K562 (cell line): ENCODE measurements around the gene MRPL40. TPM values are rescaled to one million over a fixed set of nuclear protein-coding genes. Genes with fewer than 3 reads are reported as not detected.

ENCODE experiments used
- BRCA1 ChIP-seq, 2 experiments: fragments of 450-650 bp in 1 of 2; sonication (generic) in 1 of 2; formaldehyde crosslinking in 1 of 2; IDR thresholded peaks; 2 replicates each; pipeline versions ENCODE4 v1.5.0 to v1.6.1; 2017 to 2020; ENCODE audit warnings: mild to moderate bottlenecking in 1 of 2, missing genetic modification reagents in 1 of 2
- CCAR2 ChIP-seq: fragments of 200-400 bp; formaldehyde crosslinking; IDR thresholded peaks from 2 replicates; pipeline ENCODE4 v1.6.1; 2017; ENCODE audit warnings: mild to moderate bottlenecking, low read depth, low read length
- EP400 ChIP-seq: fragments of 450-650 bp; IDR thresholded peaks from 2 replicates; pipeline ENCODE4 v1.6.1; 2017; ENCODE audit warnings: antibody characterized with exemption, mild to moderate bottlenecking, moderate library complexity
- NONO ChIP-seq, 2 experiments: fragments of 200-400 bp in 1 of 2; fragments of 450-650 bp in 1 of 2; formaldehyde crosslinking in 1 of 2; IDR thresholded peaks; 2 replicates each; pipeline ENCODE4 v1.6.1; 2017; ENCODE audit warnings: low read depth in 2 of 2, mild to moderate bottlenecking in 2 of 2, moderate library complexity in 2 of 2, low read length in 1 of 2
- SREBF2 ChIP-seq: sonication (generic); formaldehyde crosslinking; IDR thresholded peaks from 2 replicates; pipeline ENCODE4 v1.4.0; 2020; ENCODE audit warnings: mild to moderate bottlenecking, missing genetic modification reagents
- TRIM28 ChIP-seq: fragments of 450-650 bp; IDR thresholded peaks from 2 replicates; pipeline ENCODE4 v1.6.1; 2017
- ZNF778 ChIP-seq: fragments of 450-650 bp; formaldehyde crosslinking; IDR thresholded peaks from 2 replicates; pipeline ENCODE4 v1.4.0; 2020; ENCODE audit warnings: mild to moderate bottlenecking, moderate library complexity
- polyA plus RNA-seq, 8 experiments: library from polyadenylated mRNA; depleted of rRNA in 4 of 8; stranded (reverse) in 5 of 8; unstranded in 3 of 8; fragments of >200 nt; fragmentation: Nextera tagmentation in 2 of 8; fragmentation: Illumina TruSeq in 1 of 8; extraction: Ambion mirVana in 2 of 8; extraction: Trizol in 1 of 8; gene quantifications; 2 replicates each; pipeline versions ENCODE4 v1.2.1 to v1.2.3, GENCODE V29; 2011 to 2014; ENCODE audit warnings: inconsistent platforms in 1 of 8, missing spikeins in 1 of 8
- total RNA-seq, 7 experiments: library from RNA; depleted of rRNA in 6 of 7; stranded (reverse); fragments of >200 nt in 6 of 7; fragmentation: Illumina TruSeq in 2 of 7; extraction: Trizol in 2 of 7; gene quantifications; 2 replicates each; pipeline versions ENCODE4 v1.2.1 to v1.2.3, GENCODE V29; 2011 to 2021; ENCODE audit warnings: low replicate concordance in 1 of 7
- TF ChIP-seq, protein P1 (sequence below): fragments of 450-650 bp; formaldehyde crosslinking; conservative IDR thresholded peaks from 2 replicates; pipeline ENCODE4 v1.4.0; 2022; ENCODE audit warnings: mild to moderate bottlenecking, missing genetic modification characterization
- TF ChIP-seq, protein P2 (sequence below): IDR thresholded peaks from 3 replicates; pipeline ENCODE4 v1.6.1; 2011; ENCODE audit warnings: borderline replicate concordance, mild to moderate bottlenecking, moderate library complexity; ENCODE audit not compliant: insufficient read length; ENCODE audit errors: extremely low read depth
- TF ChIP-seq, protein P3 (sequence below), 2 experiments: fragments of 250-450 bp in 1 of 2; fragments of 450-650 bp in 1 of 2; sonication (Bioruptor Pico) in 1 of 2; IDR thresholded peaks; 2 replicates each; pipeline versions ENCODE4 v1.6.1 to v1.8.0; 2016 to 2021; ENCODE audit warnings: mild to moderate bottlenecking in 2 of 2, moderate library complexity in 2 of 2, missing compliant biosample characterization in 1 of 2, missing genetic modification characterization in 1 of 2
- TF ChIP-seq, protein P4 (sequence below): fragments of 250-450 bp; sonication (Bioruptor Pico); IDR thresholded peaks from 2 replicates; pipeline ENCODE4 v1.4.0; 2020; ENCODE audit warnings: mild to moderate bottlenecking
- TF ChIP-seq, protein P5 (sequence below): sonication (generic); formaldehyde crosslinking; IDR thresholded peaks from 2 replicates; pipeline ENCODE4 v1.9.0; 2022; ENCODE audit warnings: mild to moderate bottlenecking, missing genetic modification reagents

Gene MRPL40
- total and polyA plus RNA-seq, 9 of the 15 experiments (the other 6 are each of a cell fraction or from before 2014, with no cell fraction given): 132 to 652 (median 208) TPM

DNA sequence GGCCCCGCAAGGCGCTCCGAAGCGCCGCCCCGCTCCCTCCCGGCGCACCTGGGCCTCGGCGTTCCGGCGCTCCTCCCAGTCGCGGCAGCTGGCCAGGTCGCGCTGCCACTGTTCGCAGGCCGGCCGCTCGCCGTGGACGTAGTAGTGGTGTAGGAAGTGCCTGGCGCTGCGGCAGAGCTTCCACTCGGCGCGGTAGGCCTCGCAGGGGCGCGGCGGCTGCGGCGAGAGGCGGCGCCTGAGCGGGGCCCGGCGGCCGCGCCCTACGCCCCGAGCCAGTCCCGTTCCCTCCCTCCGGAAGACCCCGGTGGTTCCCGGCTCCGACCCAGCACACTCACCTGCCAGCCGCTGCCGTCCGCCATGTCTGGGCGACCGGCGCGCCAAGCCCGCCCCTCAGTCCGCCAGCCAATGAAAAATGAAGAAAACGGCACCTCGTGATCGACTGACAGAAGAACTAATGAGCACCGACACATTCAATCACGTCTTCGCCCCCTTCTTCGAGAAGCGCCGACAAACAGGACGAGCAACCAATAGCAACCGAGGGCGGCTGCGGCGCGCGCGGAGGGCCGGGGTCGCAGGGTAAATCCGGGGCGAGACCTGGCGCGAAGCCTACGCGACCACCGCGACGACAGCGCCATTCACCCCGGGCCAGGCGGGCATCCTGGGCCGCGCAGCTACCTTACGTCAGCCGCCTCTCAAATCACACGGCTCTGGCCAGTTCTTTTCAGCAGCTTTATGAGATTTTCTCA lies 15.2 kb downstream of the MRPL40 start, which contains the start of gene C22orf39 (continued):
- TF ChIP-seq, protein P1, sequence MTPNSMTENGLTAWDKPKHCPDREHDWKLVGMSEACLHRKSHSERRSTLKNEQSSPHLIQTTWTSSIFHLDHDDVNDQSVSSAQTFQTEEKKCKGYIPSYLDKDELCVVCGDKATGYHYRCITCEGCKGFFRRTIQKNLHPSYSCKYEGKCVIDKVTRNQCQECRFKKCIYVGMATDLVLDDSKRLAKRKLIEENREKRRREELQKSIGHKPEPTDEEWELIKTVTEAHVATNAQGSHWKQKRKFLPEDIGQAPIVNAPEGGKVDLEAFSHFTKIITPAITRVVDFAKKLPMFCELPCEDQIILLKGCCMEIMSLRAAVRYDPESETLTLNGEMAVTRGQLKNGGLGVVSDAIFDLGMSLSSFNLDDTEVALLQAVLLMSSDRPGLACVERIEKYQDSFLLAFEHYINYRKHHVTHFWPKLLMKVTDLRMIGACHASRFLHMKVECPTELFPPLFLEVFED: no peak
- TF ChIP-seq, protein P2, sequence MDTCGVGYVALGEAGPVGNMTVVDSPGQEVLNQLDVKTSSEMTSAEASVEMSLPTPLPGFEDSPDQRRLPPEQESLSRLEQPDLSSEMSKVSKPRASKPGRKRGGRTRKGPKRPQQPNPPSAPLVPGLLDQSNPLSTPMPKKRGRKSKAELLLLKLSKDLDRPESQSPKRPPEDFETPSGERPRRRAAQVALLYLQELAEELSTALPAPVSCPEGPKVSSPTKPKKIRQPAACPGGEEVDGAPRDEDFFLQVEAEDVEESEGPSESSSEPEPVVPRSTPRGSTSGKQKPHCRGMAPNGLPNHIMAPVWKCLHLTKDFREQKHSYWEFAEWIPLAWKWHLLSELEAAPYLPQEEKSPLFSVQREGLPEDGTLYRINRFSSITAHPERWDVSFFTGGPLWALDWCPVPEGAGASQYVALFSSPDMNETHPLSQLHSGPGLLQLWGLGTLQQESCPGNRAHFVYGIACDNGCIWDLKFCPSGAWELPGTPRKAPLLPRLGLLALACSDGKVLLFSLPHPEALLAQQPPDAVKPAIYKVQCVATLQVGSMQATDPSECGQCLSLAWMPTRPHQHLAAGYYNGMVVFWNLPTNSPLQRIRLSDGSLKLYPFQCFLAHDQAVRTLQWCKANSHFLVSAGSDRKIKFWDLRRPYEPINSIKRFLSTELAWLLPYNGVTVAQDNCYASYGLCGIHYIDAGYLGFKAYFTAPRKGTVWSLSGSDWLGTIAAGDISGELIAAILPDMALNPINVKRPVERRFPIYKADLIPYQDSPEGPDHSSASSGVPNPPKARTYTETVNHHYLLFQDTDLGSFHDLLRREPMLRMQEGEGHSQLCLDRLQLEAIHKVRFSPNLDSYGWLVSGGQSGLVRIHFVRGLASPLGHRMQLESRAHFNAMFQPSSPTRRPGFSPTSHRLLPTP: no peak
- TF ChIP-seq, protein P3, sequence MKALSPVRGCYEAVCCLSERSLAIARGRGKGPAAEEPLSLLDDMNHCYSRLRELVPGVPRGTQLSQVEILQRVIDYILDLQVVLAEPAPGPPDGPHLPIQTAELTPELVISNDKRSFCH (CRISPR knock-in tag; IDR thresholded peaks at IDR 0.05): no peak
- TF ChIP-seq, protein P3 (tag; IDR thresholded peaks at IDR 0.05): no peak
- TF ChIP-seq ZNF778 (CRISPR knock-in tag): no peak
- TF ChIP-seq, protein P4, sequence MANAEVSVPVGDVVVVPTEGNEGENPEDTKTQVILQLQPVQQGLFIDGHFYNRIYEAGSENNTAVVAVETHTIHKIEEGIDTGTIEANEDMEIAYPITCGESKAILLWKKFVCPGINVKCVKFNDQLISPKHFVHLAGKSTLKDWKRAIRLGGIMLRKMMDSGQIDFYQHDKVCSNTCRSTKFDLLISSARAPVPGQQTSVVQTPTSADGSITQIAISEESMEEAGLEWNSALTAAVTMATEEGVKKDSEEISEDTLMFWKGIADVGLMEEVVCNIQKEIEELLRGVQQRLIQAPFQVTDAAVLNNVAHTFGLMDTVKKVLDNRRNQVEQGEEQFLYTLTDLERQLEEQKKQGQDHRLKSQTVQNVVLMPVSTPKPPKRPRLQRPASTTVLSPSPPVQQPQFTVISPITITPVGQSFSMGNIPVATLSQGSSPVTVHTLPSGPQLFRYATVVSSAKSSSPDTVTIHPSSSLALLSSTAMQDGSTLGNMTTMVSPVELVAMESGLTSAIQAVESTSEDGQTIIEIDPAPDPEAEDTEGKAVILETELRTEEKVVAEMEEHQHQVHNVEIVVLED (CRISPR knock-in tag): peak; percentile 67
- TF ChIP-seq, protein P5, sequence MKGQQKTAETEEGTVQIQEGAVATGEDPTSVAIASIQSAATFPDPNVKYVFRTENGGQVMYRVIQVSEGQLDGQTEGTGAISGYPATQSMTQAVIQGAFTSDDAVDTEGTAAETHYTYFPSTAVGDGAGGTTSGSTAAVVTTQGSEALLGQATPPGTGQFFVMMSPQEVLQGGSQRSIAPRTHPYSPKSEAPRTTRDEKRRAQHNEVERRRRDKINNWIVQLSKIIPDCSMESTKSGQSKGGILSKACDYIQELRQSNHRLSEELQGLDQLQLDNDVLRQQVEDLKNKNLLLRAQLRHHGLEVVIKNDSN: no peak
- TF ChIP-seq BRCA1 (IDR thresholded peaks at IDR 0.05): no peak
- TF ChIP-seq BRCA1 (CRISPR knock-in tag; IDR thresholded peaks at IDR 0.05): no peak
- no peak for TF ChIP-seq CCAR2
- peak in 1 of 2 experiments; percentile 99; a peak in 2 of 4 replicates for TF ChIP-seq NONO (IDR thresholded peaks at IDR 0.05; ENCODE audit: low read depth in 2 of 2, low read length in 1 of 2)
- TF ChIP-seq SREBF2 (CRISPR knock-in tag): no peak
- no peak for TF ChIP-seq EP400
- no peak; the same call in 1 of the 2 replicates for TF ChIP-seq TRIM28
